Tibial artery (tissue), 4 donors: ENCODE results near the gene BMPER.

ENCODE experiments used
- DNase-seq, 2 donors: peaks; one replicate each; pipeline ENCODE4 v3.0.0-alpha.2; 2019
- H3K27ac ChIP-seq, 2 donors: fragments of 200-600 bp; sonication (generic) in 1 of 2; 1 replicate in 1 of 2; 2 replicates in 1 of 2; pipeline ENCODE4 v1.5.1; 2018 to 2019; ENCODE audit warnings: mild to moderate bottlenecking in 1 of 2
- H3K27me3 ChIP-seq, 2 donors: fragments of 200-600 bp; sonication (generic) in 1 of 2; one replicate each; pipeline versions ENCODE4 v1.5.1 to v1.6.0; 2016 to 2019
- H3K36me3 ChIP-seq, 3 donors: fragments of 200-600 bp; sonication (generic) in 2 of 3; one replicate each; pipeline ENCODE4 v1.5.1; 2016 to 2019; ENCODE audit warnings: mild to moderate bottlenecking in 2 of 3
- H3K4me1 ChIP-seq, 4 donors: fragments of 200-600 bp; sonication (generic) in 2 of 4; 1 replicate in 3 of 4; 2 replicates in 1 of 4; pipeline ENCODE4 v1.5.1; 2016 to 2019
- H3K4me3 ChIP-seq, 2 donors: fragments of 200-600 bp; sonication (generic) in 1 of 2; 1 replicate in 1 of 2; 2 replicates in 1 of 2; pipeline ENCODE4 v1.5.1; 2018 to 2019; ENCODE audit warnings: mild to moderate bottlenecking in 2 of 2
- H3K9me3 ChIP-seq, 3 donors: fragments of 200-600 bp; sonication (generic) in 1 of 3; one replicate each; pipeline ENCODE4 v1.5.1; 2016 to 2019
- CTCF ChIP-seq, 2 experiments: fragments of 200-600 bp in 1 of 2; fragments of 450-650 bp in 1 of 2; IDR thresholded peaks; one replicate each; pipeline ENCODE4 v1.5.1; 2017 to 2019; ENCODE audit warnings: antibody characterized with exemption in 2 of 2, mild to moderate bottlenecking in 1 of 2, moderate library complexity in 1 of 2
- intact Hi-C: fragments of 100-400 bp; cut with DNase I; formaldehyde crosslinking; loops from one replicate; pipeline ENCODE4 v1.15.0; 2023; ENCODE audit warnings: low total_unique reads

Gene BMPER

GRCh38 chr7:34087892-34088891 is 182.9 kb downstream of the BMPER start:
- no peak for DNase-seq
- intact Hi-C loops, result no loop called here
- no peaks in the 10 kb centered on the region for H3K9me3 ChIP-seq

GRCh38 chr7:34090816-34091215 is 185.5 kb downstream of the BMPER start:
- no peak for TF ChIP-seq CTCF (IDR thresholded peaks at IDR 0.05)
- Histone ChIP-seq H3K9me3 (no peaks in the 10 kb centered on the region), H3K4me3 (no peak overlapping the region), H3K36me3 (no peaks in the 10 kb centered on the region), H3K27me3 (no peaks in the 10 kb centered on the region), H3K27ac (no peak overlapping the region), H3K4me1 (peaks cover 0 to under 1% (median 0%) of the 10 kb centered on the region in 4 donors)
- intact Hi-C loops, result no loop called here
- no peak for DNase-seq

More at GRCh38 chr7:34087892-34088891, 182.9 kb downstream of the BMPER start:
- Histone ChIP-seq H3K27me3 (no peaks in the 10 kb centered on the region), H3K36me3 (no peaks in the 10 kb centered on the region), H3K27ac (no peak overlapping the region), H3K4me3 (no peak overlapping the region), H3K4me1 (no peaks in the 10 kb centered on the region)
- peak in 1 of 2 experiments; percentile 8 for TF ChIP-seq CTCF (IDR thresholded peaks at IDR 0.05)

- Histone ChIP-seq H3K27ac (no peak overlapping the region), H3K4me3 (no peak overlapping the region), H3K27me3 (no peaks in the 10 kb centered on the region), H3K36me3 (no peaks in the 10 kb centered on the region), H3K4me1 (peaks cover 0 to 7% (median 0%) of the 10 kb centered on the region in 4 donors), H3K9me3 (no peaks in the 10 kb centered on the region)
- intact Hi-C loops, result no loop called here
- TF ChIP-seq CTCF (IDR thresholded peaks at IDR 0.05), result peak in 1 of 2 experiments; percentile 15
- DNase-seq, result no peak
Measured at GRCh38 chr7:34091321-34091917, 186.1 kb downstream of the BMPER start.

- intact Hi-C loops, result no loop called here
Measured at GRCh38 chr7:34093276-34093675, 187.9 kb downstream of the BMPER start.

GRCh38 chr7:34096198-34096651 is 190.9 kb downstream of the BMPER start:
- DNase-seq, result peak; percentile 89 to 90
- Histone ChIP-seq H3K4me3 (no peak overlapping the region), H3K27me3 (no peaks in the 10 kb centered on the region), H3K27ac (peak overlapping the region in 1 of 2 donors; percentile 30), H3K36me3 (no peaks in the 10 kb centered on the region), H3K9me3 (no peaks in the 10 kb centered on the region), H3K4me1 (peaks cover 0 to 8% (median 0%) of the 10 kb centered on the region in 4 donors)
- intact Hi-C loops, result no loop called here
- no peak for TF ChIP-seq CTCF (IDR thresholded peaks at IDR 0.05)

More at GRCh38 chr7:34093276-34093675, 187.9 kb downstream of the BMPER start:
- no peaks in the 10 kb centered on the region for H3K27me3 ChIP-seq
- H3K4me1 ChIP-seq, result peaks cover 0 to 8% (median 0%) of the 10 kb centered on the region in 4 donors
- H3K27ac ChIP-seq, result no peak overlapping the region
- no peaks in the 10 kb centered on the region for H3K36me3 ChIP-seq
- no peak for DNase-seq
- H3K9me3 ChIP-seq, result no peaks in the 10 kb centered on the region
- no peak for TF ChIP-seq CTCF (IDR thresholded peaks at IDR 0.05)
- no peak overlapping the region for H3K4me3 ChIP-seq
